ENCODE results near the gene ATAT1.
"Not testable (repeated sequence)": the region's sequence is repeated elsewhere in the genome, so short reads cannot be mapped to it uniquely, and the experiment has no call there.

The ATAT1 gene

GRCh38 chr6:30647242-30648116, 20.8 kb downstream of the ATAT1 start:
- DNase-seq (ENCODE audit: low read depth, low spot score): no peak

DNA sequence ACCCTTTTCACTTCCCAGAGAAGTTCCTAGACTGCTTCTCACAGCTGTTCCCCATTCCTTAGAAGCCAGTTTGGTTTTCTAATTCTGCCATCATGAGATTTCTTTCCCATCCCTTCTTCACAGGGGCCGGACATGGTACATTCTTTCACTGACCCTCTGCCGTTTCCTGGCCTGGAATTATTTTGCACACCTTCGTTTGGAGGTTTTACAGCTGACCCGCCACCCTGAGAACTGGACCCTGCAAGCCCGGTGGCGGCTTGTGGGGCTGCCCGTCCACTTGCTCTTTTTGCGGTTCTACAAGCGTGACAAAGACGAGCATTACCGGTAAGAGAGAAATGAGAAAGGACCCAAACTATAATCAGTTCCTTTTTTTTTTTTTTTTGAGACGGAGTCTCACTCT, 24.5 kb downstream of the ATAT1 start:
- DNase-seq (ENCODE audit: low read depth, low spot score): no peak

DNA sequence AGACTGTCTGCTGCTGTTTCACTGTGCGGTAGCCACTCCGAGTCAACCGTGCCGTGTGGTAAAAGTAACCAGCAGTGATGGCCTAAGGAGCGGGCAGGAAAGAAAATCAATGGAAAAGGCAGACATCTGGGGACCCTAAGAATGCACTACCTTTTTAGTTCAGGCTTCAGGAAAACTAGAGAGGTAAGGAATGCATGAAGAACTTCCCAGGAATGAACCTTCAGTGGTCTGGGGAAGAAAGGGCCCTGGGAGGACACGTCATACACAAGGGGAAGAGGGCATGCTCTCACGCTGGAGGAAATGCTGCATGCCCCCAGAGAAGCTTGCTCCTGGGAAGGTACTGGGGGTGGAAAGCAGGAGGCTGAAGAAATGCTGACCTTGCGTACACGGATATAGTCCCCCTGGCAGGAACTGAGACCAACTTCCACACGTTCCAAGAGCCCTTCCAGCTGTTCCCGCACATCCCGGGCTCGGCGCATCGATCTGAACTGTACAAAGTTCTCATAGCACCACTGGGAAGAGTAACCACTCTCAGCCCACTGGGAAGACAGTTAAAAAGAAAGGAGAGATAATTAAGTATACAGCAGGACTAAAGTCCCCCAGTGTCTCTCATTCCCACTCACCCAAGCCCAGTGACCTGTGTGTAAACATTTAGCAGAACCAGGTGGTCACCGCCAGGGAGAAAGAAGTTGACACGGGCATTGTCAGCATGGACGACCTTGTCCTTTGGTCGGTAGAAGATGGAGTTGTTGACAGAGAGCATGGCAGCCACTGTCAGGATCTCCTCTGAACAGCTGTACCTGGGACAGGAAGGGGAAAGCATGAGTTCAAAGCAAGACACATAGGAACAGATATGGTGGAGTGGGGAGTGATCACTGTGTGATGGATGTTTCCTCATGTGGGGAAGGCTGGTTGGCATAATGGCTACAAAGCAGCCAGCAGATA, 28.4 kb downstream of the ATAT1 start:
- DNase-seq (ENCODE audit: low read depth, low spot score): no peak

DNA sequence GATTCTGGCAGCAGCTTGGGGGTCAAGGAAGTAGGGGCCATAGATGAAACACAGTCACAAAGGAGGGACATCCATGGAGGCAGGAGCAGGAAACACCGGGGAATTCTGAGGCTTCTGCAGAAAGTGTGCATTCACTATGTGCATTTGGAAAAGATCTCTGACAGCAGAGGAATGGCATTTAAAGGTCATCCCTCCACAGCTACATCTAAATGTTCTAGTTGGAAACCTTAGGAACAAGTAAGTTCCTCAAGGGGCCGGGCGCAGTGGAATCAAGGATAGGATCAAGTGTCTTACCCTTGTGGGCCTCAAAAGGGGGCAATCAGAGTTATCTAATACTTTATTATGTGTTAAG, 29.0 kb downstream of the ATAT1 start:
- no peak for DNase-seq (ENCODE audit: low read depth, low spot score)

GRCh38 chr6:30656513-30656912, 29.8 kb downstream of the ATAT1 start:
- no peak for DNase-seq (ENCODE audit: low read depth, low spot score)

- no peak for DNase-seq (ENCODE audit: low read depth, low spot score)
Observed at GRCh38 chr6:30657454-30657853, 30.8 kb downstream of the ATAT1 start.

- not testable (repeated sequence) for DNase-seq (ENCODE audit: low read depth, low spot score)
Observed at GRCh38 chr6:30657922-30658321, 31.2 kb downstream of the ATAT1 start.

DNA sequence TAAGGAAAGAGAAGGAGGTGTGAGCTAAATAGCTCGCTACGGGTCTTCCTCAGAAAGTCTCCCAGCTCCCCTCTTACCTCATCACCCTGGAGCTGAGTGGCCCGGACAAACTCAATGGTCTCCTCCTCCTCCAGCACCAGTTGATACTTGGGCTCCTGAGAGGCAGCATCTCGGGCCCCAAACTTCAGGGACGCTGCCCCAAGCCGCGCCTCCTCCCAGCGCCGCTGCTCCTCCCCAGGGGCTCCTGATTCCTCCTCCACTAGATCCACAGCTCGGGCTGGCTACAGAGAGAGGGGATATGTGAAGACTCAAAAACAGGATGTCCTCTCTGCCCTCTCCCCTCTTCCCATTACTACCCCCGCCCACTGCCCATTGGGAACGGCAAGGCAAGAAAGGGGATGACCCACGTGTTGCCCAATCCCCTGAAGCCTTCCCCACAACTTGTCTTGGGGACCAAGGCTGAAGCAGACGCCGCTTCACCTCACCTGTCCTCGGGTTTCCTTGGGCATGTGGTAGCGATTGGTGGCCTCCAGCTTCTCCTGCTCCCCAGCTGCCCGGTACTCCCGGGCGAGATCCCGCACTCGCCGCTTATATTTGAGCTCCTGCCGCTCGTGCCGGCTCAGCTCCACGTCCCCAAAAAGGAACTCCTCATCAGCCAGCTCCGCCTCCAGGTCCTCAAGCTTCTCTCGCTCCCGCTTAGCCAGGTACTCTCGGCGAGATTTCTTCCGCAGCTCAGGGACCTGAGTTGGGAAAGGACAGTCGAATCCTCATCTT, 38.5 kb downstream of the ATAT1 start:
- no peak for DNase-seq (ENCODE audit: low read depth, low spot score)

DNA sequence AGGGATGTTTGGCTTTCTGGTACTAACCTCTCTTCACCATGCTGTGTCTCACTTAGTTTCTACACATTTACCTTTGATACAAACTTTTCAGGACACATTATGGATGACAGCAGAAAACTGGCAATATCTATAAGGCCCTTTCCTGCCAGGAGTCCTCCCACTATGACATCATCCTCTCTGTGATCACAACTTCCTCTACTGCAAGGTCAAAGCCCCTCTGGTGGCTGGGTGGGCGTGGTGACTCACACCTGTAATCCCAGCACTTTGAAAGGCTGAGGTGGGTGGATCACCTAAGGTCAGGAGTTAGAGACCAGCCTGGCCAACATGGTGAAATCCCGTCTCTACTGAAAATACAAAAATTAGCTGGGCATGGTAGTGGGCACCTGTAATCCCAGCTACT, 39.6 kb downstream of the ATAT1 start:
- DNase-seq (ENCODE audit: low read depth, low spot score): not testable (repeated sequence)

DNA sequence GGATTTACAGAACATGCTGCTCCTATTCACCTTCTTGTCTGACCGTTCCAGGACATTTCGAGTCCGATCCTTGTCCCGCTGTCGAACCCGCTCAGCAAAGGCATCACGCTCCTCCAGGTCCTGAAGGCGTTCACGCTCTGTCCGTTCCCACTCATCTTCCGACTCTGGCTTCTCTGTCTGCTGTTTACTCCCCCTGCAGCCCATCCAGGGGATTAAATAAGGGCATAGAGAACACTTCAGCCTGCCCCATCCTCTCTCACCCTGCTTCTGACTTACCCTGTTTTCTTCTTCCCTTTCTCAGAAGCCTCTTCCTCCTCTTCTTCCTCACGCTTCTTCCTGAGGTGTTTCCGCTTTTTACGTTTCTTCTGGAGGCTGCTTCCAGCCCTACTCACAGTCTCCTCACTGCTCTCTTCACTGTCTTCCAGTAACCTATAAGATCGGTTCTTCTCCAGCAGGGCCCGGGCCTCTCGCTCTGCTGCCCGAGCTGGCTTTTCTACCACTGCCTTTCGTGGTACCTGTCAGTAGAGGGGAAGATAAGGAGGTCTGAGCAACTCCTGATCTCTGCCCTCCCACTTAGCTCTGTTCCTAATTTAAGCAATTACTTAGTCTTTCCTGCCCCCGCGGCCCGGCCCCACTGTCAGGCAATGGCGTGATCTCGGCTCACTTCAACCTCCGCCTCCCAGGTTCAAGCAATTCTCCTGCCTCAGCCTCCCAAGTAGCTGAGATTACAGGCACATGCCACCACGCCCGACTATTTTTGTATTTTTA, 44.3 kb downstream of the ATAT1 start:
- no peak for DNase-seq (ENCODE audit: low read depth, low spot score)

DNA sequence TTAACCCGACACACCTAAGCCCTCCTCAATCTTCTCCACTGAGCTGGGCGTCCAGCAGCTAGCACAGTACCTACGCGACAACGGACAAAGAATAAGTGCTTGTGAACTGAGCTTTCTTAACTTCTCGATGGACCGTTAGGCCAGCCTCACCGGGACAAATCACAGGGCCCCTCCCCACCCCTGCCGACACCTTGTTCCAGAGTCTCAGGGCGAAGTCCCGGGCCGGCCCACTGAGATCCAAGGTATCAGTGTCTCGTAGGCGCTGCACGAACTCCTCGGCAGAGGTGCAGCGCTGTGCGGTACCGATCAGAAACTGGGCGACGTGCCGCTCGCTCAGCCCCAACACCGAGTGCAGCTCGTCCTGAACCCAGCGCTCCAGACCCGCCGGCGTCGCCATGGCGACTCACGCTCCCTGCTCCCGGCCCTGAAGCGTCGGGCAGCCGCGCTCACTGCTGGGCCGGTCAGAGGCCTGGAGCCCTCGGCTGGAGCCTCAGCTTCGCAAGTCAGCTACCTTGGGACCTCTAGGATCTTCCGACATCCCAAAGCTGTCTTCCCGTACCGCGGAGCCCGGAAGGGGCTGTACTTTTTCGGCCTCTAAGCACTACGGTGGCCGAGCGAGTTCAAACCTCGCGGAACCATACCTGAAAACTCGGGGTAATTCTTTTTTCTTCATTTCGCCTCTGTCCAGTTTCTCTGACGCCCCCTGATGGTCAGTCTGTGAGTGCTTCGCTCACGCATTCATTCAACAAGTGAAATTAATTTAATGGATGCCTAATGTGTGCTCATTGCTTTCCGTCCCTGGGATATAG, 46.0 kb downstream of the ATAT1 start, which contains the start of gene DHX16:
Gene DHX16 (minus strand): TSS at position 562 of the 809 bp plus-strand sequence. CDS start 165 bp downstream, at position 397.
- DNase-seq (ENCODE audit: low read depth, low spot score): peak; percentile 96

DNA sequence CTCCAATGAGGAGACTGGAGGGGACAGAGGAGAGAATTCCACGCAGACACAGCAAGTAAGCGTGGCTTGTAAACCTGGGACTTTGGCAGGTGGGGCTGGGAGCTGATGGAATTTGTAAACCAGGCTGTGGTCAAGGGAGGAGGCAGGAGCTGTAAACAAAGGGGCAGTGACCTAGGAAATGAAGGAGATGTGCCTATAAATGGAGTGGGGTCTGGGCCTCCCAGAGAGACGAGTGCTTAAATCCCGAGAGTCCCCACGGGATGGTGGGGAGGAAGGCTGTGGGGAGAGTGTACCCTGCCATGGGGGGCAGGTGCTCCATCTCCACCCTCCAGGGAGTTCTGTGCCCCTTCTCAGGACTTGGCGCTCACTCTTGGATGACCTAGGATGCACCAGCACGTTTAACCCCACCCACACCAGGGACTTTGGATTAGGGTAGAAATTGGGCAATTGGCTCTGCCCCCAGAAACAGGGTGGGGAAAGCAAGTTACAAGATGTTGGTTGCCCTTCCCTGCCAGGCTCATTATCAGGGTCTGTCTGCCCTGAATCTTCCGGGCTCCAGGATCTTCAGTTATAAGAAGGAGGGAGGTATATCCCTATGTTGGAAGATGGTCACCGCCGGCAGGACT, 50.1 kb downstream of the ATAT1 start:
- no peak for DNase-seq (ENCODE audit: low read depth, low spot score)

GRCh38 chr6:30678964-30679726, 52.5 kb downstream of the ATAT1 start:
- DNase-seq (ENCODE audit: low read depth, low spot score): no peak

GRCh38 chr6:30679765-30680535, 53.3 kb downstream of the ATAT1 start:
- no peak for DNase-seq (ENCODE audit: low read depth, low spot score)

- no peak for DNase-seq (ENCODE audit: low read depth, low spot score)
Observed at GRCh38 chr6:30681766-30682142, 55.1 kb downstream of the ATAT1 start.

DNA sequence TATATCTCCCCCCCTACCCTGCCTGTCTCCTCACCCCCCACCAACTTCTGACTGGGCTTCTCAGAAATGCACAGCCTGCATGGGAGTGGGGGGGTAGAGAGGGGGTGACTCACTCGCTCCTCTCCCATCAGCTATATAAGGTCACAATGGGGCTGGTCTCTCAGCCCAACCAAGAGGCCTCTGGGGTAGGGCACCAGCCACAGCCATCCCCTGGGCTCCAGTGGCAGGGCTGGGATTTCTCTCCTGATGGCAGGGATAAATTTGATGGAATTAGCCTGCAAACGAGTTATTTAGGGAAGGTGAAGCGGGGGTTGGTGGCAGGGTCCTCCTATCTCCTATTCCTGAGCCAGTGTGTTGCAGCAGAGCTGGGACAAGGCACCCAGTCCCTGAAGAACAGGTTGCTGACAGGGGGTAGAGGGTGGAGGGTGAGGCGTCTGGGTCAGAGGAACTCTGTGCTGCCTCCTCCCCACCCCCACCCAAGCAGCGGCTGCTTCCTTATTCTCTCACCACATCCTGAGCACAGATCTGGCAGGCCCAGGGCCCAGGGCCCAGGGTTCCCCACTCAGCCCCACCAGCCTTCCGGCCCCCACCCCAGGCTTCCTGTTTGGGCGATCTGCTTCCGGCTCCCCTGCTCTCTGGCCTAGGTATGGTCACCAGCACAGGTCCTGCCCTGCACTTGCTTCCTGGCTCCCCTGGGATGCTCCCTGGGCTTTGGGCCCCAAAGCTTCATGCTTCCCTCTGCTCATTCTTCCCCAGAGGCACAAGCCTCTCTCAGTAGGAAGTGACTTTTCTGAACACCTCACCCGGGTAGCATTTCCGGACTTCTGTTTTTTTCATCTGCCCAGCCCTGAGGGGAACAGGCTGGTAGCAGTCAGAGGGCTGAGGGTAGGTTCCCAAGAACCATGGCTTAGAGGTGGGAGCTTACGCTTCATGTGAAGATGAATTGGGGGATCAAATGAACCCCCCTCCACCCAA, 55.8 kb downstream of the ATAT1 start:
- DNase-seq (ENCODE audit: low read depth, low spot score): peak; percentile 77
